ENCODE measurements around the gene NCL.

GRCh38 chr2:231480781-231481180, 16.5 kb upstream of the NCL start:
- TF ChIP-seq CTCF (IDR thresholded peaks at IDR 0.05; ENCODE audit: poor library complexity, severe bottlenecking) (no peak), EP300 (conservative IDR thresholded peaks at IDR 0.05; ENCODE audit: poor library complexity, severe bottlenecking) (no peak)

Measured in neural cell (in vitro differentiated cells).